ENCODE measurements around the gene TNFAIP2.
"Not testable (repeated sequence)": the region's sequence is repeated elsewhere in the genome, so short reads cannot be mapped to it uniquely, and the experiment has no call there.

TNFAIP2 gene

DNA sequence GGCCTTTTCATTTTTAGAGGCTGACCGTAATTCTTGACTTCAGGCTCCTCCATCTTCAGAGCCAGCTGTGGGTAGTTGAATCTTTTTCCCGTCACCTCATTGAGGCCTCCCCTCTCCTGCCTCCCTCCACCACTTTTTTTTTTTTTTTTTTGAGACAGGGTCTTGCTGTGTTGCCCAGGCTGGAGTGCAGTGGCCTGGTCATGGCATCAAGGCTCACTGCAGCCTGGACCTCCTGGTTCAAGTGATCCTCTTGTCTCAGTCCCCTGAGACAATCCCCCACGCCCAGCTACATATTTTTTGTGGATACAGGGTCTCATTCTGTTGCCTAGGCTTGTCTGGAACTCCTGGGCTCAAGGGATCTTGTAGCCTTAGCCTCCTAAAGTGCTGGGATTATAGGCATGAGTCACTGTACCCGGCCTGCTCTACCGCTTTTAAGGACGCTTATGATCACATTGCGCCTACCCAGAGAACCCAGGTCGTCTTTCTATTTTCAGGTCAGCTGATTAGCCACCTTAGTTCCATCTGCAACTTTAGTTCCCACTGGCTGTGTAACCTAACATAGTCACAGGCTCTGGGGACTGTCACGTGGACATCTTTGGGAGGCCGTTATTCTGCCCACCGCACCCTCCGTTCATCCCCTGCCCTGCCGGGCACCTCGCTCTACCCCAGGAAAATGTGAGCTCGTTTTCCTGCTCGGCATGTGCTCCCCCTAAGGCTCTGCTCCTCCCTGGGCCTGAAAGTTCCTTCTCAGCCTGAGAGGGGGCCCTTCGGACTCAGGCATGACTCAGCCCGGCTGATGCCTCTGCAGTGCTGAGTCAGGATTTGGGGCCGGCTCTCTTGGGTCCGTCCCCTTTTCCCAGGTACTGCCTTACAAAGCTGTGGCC is 13.4 kb downstream of the TNFAIP2 start:
- no peak for DNase-seq

DNA sequence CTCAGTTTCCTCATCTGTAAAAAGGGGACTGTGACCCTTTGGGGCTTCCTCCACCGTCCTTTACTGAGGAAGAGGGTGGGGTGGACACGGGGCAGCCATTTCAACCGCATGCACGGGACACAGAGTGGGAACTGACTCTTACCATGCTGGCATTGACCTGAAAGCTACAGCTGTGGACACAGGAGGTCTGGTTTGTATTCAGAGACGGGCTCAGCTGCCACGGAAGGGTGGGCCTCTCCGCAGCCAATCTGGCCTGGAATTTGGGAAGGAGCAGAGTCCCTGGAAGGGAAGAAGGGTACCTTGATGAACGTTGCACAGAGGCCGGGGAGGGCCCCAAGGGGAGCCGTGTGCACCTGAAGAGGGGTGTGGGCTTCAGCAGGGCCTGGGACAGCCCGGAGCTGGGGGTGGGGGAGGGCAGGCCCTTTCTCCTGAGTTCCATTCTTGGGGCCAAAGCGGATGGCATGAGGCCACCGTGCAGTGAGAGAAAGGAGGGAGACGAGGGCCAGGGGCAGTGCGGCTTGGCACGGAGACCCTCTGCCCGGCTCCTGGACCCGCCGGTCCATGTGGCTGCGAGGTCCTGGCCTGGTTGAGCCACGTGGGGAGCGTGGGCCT is 14.5 kb downstream of the TNFAIP2 start:
- DNase-seq: no peak

DNA sequence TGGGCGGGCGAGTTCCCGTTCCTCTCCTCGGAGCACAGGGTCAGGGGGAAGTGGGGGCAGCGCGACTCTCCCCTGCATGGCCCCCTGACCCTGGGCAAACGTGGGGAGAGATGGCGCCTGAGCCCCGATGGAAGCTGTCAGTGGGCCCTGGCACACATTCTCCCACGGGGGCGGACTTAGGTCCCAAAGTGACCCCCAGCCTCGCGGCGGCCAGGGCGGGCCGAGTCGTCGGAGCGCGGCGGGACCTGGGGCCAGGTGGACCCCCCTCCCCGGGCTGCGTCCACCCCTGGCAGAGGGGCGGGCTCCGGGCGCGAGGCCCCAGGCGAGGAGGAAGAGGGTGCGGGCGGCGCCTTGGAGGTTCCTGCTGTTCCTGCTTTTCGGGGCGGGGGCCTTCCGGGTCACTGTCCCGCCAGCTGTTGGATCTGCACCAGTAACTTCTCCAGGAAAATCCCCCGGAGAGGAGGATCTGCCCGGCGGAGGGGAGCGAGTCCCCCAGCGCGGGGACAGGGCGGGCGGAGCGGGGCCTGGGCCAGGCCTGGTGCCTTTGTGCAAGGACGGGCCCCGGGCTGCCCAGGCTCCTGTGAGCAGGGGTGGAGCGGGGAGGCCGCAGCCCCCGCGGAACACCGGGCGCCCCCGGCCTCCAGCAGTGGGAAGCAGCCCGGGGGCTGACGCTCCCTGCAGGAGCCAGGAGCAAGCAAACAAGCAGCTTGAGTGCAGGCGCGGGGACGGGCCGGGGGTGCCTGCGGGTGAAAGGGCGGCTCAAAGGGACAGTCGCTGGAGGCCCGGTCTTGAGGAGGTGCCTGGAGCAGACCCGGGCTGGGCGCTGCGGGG is 15.3 kb downstream of the TNFAIP2 start:
- no peak for DNase-seq

DNA sequence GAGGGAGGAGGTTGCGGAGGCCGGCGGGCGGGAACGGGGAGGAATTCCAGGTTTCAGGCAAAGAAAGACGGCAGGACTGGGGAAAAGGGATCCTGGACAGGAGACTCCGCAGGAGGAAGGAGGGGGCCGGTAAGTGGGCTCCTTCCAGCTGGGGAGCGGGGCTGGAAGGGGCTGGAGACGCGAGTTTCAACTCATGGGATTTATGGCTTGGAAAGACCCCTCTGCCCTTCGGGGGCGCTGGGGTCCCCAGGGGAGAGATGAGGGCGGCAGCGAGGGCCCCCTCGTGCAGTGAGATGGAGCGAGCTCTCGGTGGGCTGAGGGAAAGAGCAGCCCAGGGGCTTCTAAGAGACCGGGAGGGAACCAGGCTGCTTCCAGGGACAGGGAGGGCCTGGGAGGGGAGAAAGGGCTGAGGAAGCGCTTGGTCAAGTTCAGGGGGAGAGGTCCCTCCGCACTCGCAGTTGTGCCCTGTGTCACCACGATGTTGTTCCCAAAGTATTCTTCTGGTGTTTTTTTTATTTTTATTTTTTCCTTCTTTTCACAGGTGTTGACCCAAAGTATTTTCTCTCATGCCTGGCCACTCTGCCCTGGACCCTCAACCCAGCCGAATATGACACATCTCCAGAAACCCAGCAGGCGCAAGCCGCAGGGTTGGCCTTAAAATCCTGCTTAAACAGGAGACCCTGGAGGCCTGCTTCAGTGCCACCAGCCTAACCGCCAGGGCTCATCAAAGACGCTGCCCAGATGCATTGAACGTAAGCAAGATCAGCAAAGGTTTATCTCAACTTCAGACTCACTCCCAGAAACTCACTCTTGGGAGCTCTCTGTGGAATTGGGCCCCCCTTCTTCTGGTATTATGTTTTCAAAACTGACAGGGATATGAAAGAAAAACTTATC is 16.1 kb downstream of the TNFAIP2 start:
- DNase-seq: no peak

DNA sequence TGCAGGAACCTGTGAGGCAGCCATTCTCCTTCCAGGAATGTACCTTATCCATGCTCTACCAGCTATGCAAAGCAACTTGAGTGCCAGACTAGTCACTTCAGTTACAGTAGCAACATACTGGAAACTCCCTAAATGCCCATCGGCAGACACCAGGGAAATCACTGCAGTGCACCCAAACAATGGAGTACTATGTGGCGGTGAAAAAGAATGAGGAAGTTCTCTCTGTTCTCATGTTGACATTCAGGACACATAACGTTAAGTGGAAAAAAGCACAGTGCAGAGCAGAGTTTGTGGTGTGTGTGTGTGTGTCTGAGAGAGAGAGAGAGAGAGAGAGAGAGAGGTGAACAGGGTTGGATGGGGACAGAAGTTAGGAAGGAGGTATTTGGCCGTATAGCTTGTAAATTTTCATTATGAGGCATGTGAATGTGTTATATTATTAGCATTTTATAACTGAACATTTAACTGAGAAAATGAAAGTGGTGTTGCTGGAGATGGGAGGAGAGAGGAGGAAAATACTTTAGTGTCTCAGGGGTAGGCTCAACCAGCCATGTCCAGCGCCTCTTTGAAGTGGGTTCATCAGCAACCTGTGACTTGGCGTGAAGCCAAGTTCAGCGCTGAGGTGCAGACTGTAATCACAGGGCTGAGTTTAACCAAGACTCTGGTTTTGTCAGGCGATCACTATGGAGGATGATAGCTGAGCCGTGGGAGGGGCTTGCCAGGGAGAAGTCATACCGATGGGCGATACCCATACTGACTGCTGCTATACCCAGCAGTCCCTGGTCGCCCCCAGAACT is 17.3 kb downstream of the TNFAIP2 start:
- DNase-seq: no peak

DNA sequence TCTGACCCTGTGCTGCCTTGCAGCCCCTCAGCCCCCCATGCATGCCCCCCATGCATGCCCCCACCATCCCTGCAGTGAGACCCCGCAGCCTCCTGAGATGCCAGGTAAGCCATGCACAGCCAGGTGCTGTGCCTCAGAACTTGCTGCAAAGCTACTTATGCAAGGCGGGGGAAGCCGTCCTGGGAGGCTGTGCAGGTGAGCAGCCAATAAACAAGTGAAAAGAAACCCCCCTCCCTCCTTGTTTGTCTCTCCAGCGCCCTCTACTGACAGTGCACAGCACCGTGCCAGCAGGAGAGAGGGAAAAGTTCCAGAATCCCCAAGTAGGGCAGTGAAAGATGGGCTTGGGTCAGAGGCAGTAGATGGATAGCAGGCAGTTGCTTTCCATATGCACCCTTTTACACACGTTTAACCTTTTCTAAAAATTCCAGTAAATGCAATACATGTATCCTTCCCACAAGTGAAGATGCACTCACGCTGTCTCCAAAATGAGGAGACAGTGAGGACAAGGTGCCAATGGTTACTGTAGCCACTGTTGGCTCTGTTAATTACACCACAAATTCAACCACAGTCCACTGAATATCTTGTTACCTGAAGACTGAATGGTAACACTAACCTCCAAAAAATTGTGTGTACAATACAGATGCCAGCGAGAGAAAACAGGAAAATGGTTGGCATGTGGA is 18.0 kb downstream of the TNFAIP2 start:
- no peak for DNase-seq

DNA sequence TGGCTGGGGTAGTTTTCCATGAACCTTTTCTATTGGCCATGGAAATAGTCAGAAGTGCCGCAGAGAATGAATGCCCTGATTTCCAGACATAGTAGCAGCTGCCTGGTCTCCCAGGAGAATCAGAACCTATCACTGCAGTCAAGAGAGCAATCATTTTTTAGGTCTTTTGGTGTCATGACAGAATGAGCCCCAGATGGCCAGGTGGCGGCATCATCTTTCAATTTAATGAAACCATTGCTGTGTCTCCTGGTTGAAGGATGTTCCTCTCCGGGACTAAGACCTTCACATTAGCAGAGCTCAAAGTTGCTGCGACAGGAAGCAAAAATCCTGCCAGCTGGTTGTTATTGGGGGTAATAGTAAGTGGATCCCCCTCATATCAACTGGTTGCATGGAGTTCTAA is 18.8 kb downstream of the TNFAIP2 start:
- no peak for DNase-seq

DNA sequence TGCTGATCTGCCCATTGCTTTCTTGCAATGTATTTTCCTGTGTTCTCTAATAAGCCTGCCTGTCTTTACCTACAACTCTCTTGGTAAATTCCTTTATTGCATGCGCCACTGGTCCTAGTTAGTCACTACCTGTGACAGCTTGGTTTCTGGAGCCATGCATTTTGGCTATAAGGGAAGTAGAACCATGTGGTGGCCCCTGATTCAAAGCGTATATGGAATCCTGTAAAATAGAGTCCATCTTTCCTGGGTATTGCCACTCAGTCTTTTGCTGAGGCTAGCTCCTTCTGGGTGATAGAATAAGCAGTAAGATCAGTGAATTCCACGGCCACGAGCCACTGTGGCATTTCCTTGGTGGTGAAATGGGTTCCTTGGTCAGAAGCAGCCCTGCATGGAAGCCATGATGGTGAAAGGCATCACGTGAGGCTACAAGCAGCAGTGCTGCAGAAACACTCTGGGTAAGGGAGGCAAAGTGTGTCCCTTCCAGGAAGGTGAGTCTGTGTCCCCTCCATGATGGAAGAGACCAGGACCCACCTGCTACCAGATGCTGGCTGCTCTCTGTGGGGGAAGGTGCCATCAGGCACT is 19.6 kb downstream of the TNFAIP2 start:
- no peak for DNase-seq

DNA sequence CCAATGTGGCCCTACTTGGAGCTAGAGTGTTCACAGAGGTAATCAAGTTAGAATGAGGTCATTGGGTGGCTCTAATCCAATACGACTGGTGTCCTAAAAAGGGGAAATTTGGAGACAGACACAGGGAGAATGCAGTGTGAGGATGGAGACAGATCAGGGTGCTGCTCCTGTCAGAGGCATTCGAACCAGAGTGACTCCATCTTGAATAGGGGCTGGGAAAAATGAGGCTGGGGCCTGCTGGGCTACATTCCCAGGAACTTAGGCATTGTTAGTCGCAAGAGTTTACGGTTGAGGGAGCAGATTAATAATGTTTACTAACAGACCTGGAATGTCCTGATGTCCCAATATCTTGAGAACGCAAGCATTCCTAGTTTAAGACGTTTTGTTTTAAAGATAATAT is 20.2 kb downstream of the TNFAIP2 start:
- DNase-seq: no peak

DNA sequence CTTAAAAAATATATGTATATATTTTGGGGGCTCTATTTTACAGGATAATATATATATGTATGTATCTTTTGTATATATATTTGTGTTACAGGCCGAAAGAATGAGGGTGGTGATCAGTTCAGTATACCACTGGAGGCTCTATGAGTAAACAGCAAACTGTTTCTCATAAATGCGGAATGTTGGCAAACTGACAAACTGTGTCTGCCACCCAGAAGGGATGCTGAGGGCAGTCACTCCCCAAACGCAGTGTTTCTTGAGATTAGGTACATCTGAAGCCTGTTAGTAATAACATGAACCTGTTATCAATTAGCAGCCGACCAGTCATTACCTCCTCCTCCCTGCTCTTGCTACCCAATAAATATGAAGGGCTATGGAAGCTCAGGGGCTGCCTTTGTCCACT is 20.8 kb downstream of the TNFAIP2 start:
- DNase-seq: no peak

DNA sequence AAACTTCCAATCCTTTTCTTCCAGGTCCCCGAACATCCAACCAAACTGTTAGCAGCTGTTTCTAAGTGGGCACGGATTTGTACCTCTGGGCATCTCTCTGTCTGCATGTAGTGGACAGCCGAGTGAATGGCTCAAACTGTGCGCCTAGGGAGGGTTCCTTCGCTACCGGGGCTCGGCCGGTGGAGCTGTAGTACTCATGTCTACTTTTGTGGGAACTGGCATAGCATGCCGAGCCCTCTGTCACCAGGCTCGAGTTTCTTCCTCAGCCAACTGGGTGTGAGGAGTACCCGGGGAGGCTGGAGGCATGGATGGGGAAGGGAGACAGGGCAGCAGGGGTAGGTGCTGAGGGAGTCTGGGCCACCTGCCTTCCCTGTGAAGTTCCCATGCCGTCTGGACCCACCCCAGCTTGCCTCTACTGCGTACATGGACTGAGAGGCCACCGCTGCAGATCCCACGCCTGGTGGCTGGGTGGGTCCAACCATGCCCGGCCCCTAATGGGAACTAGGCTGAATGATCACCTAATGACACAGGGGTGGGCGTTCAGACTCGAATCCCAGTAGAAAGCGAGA is 23.0 kb downstream of the TNFAIP2 start:
- DNase-seq: peak; percentile 11

DNA sequence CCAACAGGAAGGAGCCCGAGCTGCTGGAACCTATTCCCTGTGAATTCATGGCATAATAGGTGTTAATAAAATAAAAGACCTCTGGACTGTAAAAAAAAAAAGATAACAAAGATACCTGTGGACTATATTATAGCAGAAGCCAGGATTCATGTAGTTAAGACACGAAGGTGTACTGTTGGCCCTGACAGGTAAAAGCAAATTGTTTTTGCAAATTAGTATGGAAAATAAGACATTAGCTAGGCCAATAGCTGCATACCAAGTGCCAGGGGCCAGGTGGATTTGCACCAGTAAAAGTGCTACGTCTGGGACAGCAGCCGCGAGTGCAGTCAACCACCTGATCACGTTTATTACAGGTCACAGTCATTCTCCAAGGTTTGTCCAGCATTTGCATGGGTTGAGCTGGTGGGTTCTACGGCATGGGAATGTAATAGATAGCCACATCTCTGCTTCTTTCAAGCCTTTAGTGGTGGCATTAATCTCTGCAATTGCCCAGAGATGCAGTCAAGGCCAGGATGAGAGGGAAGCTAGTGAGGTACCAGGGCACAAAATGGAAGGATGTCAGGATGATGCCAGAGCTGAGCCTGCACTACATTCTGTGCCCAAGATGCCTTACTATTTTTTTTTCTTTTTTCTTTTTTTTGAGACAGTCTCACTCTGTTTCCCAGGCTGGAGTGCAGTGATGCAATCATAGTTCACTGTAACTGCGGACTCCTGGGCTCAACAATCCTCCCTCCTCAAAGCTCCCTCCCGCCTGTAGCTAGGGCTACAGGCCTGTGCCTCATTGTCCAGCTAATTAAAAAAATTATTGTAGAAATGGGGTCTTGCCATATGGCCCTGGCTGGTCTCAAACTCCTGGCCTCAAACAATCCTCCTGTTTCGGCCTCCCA is 26.3 kb downstream of the TNFAIP2 start:
- no peak for DNase-seq

DNA sequence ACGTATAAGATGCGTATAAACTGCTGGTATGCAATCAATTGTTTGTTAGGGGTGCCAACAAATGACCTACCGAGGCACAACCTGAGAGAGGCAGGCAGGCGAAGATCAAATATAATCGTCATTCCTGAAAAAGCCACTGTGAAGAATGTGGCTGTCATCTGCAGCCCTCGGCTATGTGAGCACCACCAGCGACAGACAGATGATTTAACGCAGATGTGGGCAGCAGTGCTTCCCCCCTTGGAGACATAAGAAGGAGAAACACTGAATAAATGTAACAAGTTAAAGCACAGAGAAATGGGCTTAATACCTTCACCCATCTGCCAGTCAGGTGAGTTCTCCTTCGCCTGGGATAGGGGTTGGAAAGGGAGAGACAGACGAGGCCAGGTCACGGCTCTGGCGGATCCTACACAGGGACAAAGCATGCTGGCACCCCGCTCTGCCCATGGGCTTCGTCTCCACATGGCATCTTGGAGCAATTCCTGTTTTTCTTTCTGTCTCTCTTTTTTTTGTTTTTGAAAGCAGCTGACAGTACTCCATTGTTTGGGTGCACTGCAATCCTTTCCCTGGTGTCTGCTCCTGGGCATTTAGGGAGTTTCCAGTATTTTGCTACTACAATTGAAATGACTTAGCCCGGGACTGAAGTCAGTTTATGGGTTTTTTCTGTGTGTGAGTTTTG is 28.1 kb downstream of the TNFAIP2 start:
- DNase-seq: no peak

DNA sequence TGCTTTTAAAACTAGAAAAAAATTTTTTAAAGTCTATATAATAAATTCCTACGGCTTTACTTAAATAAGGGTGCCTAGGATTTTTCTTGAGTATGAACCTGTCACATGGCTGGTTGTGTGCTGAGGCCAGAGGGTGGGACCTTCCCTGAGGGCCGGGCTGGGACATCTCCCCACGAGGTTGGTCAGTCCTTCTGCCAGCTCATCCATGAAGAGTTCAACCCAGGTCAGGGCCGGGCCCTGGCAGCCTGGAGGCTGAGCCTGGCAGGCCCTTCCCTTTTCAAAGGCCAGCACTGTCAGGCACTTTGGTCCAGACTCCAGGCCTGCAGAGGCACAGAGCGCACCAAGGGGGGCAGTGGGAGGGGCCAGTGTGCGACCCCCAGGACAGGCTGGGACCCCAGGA is 31.7 kb downstream of the TNFAIP2 start:
- no peak for DNase-seq

DNA sequence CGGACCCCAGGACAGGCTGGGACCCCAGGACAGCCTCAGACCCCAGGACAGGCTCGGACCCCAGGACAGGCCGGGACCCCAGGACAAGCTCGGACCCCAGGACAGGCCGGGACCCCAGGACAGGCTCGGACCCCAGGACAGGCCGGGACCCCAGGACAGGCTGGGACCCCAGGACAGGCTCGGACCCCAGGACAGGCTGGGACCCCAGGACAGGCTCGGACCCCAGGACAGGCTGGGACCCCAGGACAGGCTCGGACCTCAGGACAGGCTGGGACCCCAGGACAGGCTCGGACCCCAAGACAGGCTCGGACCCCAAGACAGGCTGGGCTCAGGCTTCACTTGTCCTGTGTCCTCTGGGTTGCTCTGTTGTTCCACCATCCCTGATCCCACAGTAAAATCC is 32.2 kb downstream of the TNFAIP2 start:
- DNase-seq: not testable (repeated sequence)

DNA sequence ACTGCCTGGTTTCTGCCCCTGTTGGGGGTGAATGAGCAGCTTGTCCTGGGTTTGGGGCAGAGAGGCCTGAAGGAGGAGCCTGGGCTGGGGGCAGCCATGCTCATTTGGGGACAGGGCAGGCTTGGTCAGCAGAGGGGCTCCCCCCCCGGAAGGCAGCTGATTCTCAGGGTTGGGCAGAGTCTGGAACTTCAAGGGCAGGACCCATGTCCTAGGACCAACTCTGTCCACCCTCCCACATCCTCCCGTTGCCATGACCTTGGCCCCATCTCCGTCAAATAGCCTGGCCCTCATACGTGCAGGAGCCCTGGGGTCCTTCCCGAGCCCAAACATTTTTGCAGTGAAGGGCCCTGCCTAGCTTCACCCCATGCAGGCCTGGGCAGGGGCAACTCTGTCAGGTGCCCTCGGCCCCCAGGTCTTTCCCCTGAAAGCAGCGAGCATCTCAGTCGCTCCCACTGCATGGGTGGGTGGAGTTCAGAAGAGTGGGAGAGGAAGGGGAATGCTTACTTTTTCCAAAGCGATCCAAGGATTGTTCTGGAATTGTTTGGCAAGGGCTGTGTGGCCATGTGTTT is 32.6 kb downstream of the TNFAIP2 start:
- no peak for DNase-seq

DNA sequence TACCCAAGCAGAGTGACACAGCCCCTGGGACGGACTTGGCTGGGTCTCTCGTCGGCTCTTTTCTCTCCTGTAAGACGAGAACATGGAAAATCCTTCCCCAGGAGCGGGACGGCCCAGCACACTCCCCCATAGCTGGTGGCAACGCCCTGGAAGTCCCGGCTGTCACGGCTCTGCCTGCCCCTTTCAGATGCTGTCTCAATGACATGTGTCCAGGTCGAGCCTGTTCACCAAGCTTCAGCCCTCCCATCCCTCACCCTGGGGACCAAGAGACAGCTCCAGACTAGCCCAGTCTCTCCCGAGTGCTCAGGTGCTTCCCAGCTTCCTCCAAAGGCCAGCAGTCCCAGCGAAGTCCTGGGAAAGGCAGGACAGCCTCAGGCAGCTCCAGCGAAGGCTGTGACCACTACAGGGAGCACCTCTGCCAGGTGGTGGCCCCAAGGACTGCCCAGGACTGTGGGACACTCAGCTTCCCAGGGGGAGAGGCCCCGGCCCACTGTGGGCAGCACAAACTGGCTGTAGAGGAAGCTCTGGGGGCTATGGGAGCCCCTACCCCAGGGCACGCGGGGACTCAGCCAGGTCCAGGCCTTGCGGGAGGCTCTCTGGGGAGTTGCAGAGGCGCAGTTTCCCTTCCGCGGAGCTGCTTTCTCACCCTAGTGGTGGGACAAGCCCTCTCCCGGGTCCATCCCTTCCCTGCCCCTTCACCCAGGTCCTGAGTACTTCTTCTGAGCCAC is 33.6 kb downstream of the TNFAIP2 start:
- no peak for DNase-seq

DNA sequence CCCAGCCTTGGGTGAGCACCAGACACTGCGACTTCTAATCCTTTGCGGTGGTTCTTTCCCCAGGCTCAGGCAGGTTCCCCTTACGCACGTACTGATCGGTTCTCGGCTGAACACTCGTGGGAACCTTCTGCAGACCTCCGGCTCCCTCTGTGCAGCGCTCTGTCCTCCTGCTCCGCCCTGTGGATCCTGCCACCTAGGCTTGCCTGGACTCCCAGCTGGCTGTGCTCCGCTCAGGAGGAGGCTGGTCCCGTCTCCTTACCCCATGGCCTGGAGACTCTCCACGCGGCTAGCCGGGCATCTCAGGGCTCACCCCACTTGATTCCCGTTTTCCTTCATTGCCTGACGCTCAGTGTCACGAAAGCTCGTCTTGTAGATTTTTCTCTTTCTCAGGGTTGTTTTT is 34.7 kb downstream of the TNFAIP2 start:
- DNase-seq: no peak
